Activated CD4-positive, CD25-positive, alpha-beta regulatory T cell treated with anti-CD3 and anti-CD28 coated beads, Interleukin-2, amount 50 U/mL, for 24 hours (primary cell): ENCODE results near the gene TEX13C.
"Not testable (repeated sequence)": the region's sequence is repeated elsewhere in the genome, so short reads cannot be mapped to it uniquely, and the experiment has no call there.

ENCODE experiments used
- ATAC-seq, 2 donors: fragments of 150-1000 bp; cut with Tn5 transposase; one replicate each; pipeline ENCODE4 v1.10.0; 2021; ENCODE audit warnings: mild to moderate bottlenecking in 1 of 2, moderate library complexity in 1 of 2

TEX13C gene

DNA sequence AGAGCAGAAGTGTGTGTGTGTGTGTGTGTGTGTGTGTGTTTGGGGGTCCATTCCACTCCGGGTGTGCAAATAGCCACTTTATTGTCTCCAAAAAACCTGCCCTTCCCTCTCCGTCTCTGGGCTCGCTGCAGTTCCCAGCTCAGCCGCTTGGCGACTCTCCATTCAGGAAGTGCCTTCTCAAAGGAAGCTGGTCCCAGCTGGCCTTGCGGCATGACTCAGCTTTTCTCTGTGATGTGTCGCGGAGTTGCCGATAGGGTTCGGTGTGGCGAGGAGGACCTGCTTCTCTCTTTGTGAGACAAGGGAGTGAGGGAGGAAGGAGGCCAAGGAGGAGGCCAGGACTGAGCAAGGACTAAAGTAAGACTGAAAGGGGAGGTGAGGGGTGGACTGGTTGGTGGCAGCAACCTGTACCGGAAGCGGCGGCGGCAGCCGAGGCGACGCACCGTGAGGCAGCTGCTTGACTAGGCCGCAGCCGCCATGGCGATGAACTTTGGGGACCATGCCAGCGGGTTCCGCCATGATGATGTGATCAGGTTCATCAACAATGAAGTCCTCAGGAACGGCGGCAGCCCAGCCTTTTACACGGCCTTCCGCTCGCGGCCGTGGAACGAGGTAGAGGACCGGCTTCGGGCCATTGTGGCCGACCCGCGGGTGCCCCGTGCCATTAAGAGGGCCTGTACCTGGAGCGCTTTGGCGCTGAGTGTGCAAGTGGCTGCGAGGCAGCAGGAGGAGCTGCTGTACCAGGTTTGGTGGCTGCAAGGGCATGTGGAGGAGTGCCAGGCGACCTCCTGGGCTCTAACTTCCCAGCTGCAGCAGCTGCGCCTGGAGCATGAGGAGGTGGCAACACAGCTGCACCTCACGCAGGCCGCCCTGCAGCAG, at the start of gene TEX13C:
TEX13C (plus strand) TSS at position 226 of the 876 bp plus-strand sequence; CDS start at position 475, 249 bp downstream.
- ATAC-seq: no peak

GRCh38 chrX:125287282-125287681, 32.4 kb upstream of the TEX13C start:
- no peak for ATAC-seq

DNA sequence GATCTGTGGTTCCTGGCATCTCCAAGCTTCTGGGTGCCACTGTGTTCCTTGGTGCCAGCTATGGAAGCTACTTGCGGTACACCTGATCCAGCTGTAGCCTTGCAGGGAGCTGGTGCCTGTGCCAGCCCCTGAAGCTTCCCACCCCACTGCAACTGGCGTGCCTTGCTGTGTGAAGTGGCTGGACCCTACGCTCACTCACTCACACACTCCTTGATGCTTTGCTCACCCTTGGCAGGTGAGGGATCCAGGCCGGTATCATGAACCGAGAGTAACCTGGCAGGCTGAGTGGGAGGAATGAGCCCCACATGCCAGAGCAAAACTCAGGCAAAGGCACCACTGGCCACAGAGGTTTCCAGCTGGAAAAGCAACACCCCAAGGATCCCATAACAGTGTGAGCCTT, 31.3 kb upstream of the TEX13C start:
- ATAC-seq: no peak

DNA sequence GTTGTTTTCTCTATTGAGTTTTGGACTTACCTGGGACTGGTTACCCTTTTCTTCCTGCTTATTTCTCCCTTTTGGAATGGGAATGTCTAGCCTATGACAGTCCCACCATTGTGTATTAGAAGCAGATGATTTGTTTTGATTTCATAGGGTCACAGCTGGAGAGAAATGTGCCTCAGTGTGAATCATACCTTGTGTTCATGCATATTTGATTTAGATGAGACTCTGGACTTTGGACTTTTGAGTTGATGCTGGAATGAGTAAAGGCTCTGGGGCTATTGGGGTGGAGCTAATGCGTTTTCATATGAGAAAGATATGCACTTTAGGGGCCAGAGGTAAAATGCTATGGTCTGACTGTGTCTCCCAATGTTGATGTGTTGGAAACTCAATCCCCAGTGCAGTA, 30.5 kb upstream of the TEX13C start:
- no peak for ATAC-seq

- no peak for ATAC-seq
Measured at GRCh38 chrX:125289920-125290319, 29.8 kb upstream of the TEX13C start.

DNA sequence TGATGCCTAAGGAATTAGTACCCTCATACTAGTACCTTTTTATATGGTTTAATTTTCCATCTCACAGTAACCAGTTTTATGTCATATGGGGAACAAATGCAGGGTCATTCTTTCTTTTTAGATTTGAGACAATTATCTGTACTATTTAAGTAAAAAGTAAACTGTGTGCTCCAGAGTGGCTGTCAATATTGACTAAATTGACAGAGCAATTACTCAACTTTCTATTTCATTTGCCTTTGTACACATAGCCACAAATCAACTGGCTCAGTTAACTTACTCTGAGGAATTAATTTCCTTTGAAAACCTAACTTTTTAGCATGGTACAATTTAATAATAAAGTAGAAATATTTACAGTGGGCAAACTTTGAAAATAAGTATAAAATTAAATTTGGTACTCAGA, 28.5 kb upstream of the TEX13C start:
- no peak for ATAC-seq

- peak; percentile 72 to 74 for ATAC-seq
Measured at GRCh38 chrX:125293850-125294780, 25.6 kb upstream of the TEX13C start.

DNA sequence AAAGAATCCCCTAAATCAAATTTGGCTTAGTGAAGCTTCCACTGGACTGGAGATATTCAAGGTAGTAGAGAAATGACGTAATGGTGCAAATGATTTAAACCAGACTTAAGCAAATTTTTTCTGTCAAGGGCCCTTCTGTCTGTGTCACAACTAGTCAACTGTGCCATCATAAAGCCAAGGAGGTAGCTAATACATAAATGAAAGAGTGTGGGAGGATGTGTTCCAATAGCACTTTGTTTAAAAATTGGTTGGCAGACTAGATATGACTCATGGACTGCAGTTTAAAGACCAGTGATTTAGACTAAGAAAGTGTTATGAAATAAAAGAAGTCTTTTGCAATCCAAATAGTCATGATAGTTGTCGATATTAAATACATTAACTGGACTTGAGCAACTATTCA, 24.3 kb upstream of the TEX13C start:
- peak; percentile 74 to 77 for ATAC-seq

DNA sequence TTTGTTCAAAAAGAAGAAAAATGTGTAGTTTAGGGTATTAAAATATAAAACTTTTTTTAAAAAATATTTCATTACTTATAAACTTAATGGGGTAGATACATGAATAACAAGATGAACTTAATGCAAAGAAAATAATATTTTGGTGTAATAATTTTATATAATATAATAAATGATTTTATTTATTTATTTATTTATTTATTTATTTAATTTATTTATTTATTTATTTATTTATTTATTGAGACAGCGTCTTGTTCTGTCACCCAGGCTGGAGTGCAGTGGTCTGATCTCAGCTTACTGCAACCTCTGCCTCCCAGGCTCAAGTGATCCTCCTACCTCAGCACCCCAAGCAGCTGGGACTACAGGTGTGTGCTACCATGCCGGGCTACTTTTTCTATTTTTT, 20.8 kb upstream of the TEX13C start:
- no peak for ATAC-seq

DNA sequence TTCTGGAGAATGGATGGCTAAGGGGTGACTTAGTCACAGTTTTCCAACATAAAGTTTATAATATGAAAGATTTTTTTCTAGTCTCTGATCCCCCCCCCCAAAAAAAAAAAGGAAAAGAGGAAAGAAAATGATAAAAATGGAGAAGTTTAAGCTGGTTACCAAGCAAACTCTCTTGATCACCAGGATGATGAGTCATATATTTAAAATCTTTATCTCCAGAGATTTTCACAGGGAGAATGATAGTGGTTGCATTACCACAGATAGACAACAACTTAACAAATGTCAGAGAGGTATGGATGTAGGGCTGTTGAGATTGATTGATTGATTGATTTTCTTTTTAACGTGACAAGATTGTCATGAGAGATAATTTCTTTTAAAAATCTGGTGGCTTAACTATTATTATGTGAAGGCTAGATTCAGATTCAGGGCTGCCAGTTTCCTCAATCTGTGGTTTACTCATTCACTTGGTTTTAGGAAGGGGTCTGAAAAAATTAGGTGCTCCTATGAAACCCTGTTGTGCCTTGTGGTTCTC, 13.3 kb upstream of the TEX13C start:
- no peak for ATAC-seq

- no peak for ATAC-seq
Measured at GRCh38 chrX:125308653-125309052, 11.0 kb upstream of the TEX13C start.

DNA sequence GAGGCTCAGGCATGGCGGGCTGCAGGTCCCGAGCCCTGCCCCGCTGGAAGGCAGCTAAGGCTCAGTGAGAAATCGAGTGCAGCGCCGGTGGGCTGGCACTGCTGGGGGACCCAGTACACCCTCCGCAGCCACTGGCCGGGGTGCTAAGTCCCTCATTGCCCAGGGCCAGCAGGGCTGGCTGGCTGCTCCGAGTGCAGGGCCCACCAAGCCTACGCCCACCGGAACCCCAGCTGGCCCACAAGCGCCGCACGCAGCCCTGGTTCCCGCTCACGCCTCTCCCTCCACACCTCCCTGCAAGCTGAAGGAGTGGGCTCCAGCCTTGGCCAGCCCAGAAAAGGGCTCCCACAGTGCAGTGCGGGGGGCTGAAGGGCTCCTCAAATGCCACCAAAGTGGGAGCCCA, 505 bp upstream of the TEX13C start:
- not testable (repeated sequence) for ATAC-seq

GRCh38 chrX:125322431-125322830, 2.8 kb downstream of the TEX13C start:
- no peak for ATAC-seq

GRCh38 chrX:125326599-125326998, 6.9 kb downstream of the TEX13C start:
- ATAC-seq: no peak

DNA sequence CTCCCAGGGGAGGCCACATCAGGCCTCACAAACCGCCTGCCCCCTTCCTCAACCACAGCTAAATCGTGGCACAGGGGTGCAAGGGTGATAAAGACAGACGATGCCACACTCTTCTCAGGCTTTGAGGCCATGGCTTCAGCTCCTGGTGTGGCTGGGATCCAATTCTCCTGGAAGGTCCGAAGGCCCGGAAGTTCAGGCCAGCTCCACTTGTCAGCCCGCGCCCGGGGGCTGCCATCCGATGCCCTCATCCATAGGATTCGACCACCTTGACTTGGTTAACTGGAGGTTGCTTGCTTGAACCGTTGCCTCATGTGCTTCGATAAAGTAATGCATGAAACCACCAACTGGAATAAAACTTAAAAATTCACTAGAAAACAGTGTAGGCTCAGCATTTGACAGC, 8.2 kb downstream of the TEX13C start:
- no peak for ATAC-seq

DNA sequence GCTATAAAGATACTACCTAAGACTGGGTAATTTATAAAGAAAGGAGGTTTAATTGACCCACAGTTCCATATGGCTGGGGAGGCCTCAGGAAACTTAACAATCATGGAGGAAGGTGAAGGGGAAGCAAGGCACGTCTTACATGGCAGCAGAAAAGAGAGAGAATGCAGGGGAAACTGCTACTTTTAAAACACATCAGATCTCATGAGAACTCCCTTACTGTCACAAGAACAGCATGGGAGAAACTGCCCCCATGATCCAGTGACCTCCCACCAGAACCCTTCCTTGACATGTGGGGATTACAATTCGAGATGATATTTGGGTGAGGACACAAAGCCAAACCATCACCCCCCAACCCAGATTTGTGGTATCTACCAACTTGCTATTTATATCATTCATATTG, 13.9 kb downstream of the TEX13C start:
- ATAC-seq: no peak

DNA sequence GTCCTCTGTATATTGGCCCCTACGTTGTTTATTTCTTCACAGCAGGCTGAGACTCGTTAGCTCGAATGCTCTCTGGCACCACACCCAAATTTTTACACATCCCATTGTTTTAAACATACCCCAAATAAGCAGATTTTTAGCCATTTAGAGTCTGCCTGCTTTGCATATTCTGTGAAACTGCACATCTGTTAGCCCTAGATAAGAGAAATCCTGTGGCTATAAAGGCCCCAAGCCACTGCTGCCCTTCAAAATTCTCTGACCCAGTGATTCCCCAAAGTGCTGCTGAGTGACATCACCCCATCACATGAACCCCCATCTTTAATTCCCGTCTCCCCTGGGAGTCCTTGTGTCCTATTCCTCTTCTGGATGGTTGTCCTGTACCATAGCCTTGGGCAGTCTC, 20.8 kb downstream of the TEX13C start:
- no peak for ATAC-seq

DNA sequence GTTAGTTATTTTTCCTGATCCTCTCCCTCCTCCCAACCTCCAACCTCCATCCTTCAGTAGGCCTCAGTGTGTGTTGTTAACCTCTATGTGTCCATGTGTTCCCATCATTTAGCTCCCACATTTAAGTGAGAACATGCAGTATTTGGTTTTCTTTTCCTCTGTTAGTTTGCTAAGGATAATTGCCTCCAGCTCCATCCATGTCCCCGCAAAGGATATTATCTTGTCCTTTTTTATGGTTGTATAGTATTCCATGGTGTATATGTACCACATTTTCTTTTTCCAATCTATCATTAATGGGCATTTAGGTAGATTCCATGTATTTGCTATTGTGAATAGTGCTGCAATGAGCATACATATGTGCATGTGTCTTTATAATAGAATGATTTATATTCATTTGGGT, 54.5 kb downstream of the TEX13C start:
- no peak for ATAC-seq
